OCI-LY1 (cell line): ENCODE measurements around the gene JMJD8.

Experiments used
- H2AFZ ChIP-seq: fragments of 200-600 bp; sonication (generic), shearing (Covaris generic); 2 replicates; pipeline ENCODE4 v1.6.0; 2014; ENCODE audit warnings: antibody characterized with exemption, mild to moderate bottlenecking, low read length
- H3F3A ChIP-seq: fragments of 200-600 bp; sonication (generic), shearing (Covaris generic); 2 replicates; pipeline ENCODE4 v1.6.0; 2014; ENCODE audit warnings: mild to moderate bottlenecking, antibody characterized with exemption, low read length, moderate library complexity; ENCODE audit not compliant: insufficient read depth
- H3K27ac ChIP-seq: fragments of 200-600 bp; sonication (generic); 2 replicates; pipeline ENCODE4 v1.5.1; 2014; ENCODE audit warnings: low read length, mixed run types, mild to moderate bottlenecking, low read depth; ENCODE audit not compliant: poor library complexity, severe bottlenecking
- H3K27me3 ChIP-seq: fragments of 200-600 bp; sonication (generic); 2 replicates; pipeline ENCODE4 v1.6.0; 2014; ENCODE audit warnings: antibody characterized with exemption, mild to moderate bottlenecking, low read length, moderate library complexity; ENCODE audit not compliant: insufficient read depth
- H3K36me3 ChIP-seq: fragments of 200-600 bp; sonication (generic); 2 replicates; pipeline ENCODE4 v1.6.1; 2014; ENCODE audit warnings: mild to moderate bottlenecking, antibody characterized with exemption, low read length, moderate library complexity, mixed read lengths; ENCODE audit not compliant: insufficient read depth
- H3K4me1 ChIP-seq: fragments of 200-600 bp; sonication (generic); 2 replicates; pipeline ENCODE4 v1.5.1; 2014; ENCODE audit warnings: mild to moderate bottlenecking, low read length, moderate library complexity; ENCODE audit not compliant: insufficient read depth, severe bottlenecking
- H3K4me2 ChIP-seq: fragments of 200-600 bp; sonication (generic), shearing (Covaris generic); 2 replicates; pipeline ENCODE4 v1.6.1; 2014; ENCODE audit warnings: low read length
- H3K4me3 ChIP-seq: fragments of 200-600 bp; sonication (generic); 2 replicates; pipeline ENCODE4 v1.5.1; 2014; ENCODE audit warnings: low read length, low read depth, mild to moderate bottlenecking, mixed read lengths; ENCODE audit not compliant: poor library complexity, severe bottlenecking
- H3K79me2 ChIP-seq: fragments of 200-600 bp; shearing (Covaris generic); 2 replicates; pipeline ENCODE4 v1.6.1; 2016; ENCODE audit warnings: mixed run types, low read length, mixed read lengths; ENCODE audit not compliant: insufficient read depth
- H3K9ac ChIP-seq: fragments of 200-600 bp; sonication (generic), shearing (Covaris generic); 2 replicates; pipeline ENCODE4 v1.6.1; 2014; ENCODE audit warnings: mild to moderate bottlenecking, low read length, mixed read lengths
- H3K9me2 ChIP-seq: fragments of 200-600 bp; sonication (generic), shearing (Covaris generic); 2 replicates; pipeline ENCODE4 v1.6.1; 2014; ENCODE audit warnings: low read depth, mild to moderate bottlenecking, low read length, mixed read lengths
- H3K9me3 ChIP-seq: fragments of 200-600 bp; shearing (Covaris generic); 2 replicates; pipeline ENCODE4 v1.6.1; 2014; ENCODE audit warnings: low read length, mixed read lengths
- H4K20me1 ChIP-seq: fragments of 200-600 bp; sonication (generic), shearing (Covaris generic); 2 replicates; pipeline ENCODE4 v1.6.0; 2016; ENCODE audit warnings: mild to moderate bottlenecking, low read length; ENCODE audit not compliant: insufficient read depth
- CTCF ChIP-seq: fragments of 200-600 bp; sonication (generic), shearing (Covaris generic); IDR thresholded peaks from 2 replicates; pipeline ENCODE4 v1.5.1; 2017; ENCODE audit warnings: mild to moderate bottlenecking, antibody characterized with exemption, low read length, moderate library complexity, mixed read lengths
- EZH2 ChIP-seq: fragments of 200-600 bp; sonication (generic), shearing (Covaris generic); IDR thresholded peaks from 2 replicates; pipeline ENCODE4 v1.8.0; 2017; ENCODE audit warnings: borderline replicate concordance, mixed run types, mild to moderate bottlenecking, antibody characterized with exemption, low read length, moderate library complexity, mixed read lengths

The JMJD8 gene

GRCh38 chr16:631808-632358, 52.3 kb downstream of the JMJD8 start:
- H3K79me2 ChIP-seq = no peaks in the 10 kb centered on the region
- no peak overlapping the region for H3K9ac ChIP-seq
- H2AFZ ChIP-seq = no peak overlapping the region
- no peaks in the 10 kb centered on the region for H3K36me3 ChIP-seq
- H3K9me3 ChIP-seq = no peaks in the 10 kb centered on the region
- no peak overlapping the region for H3K27ac ChIP-seq
- H4K20me1 ChIP-seq = no peaks in the 10 kb centered on the region
- no peaks in the 10 kb centered on the region for H3F3A ChIP-seq
- no peak overlapping the region for H3K4me2 ChIP-seq
- no peak overlapping the region for H3K4me3 ChIP-seq
- H3K9me2 ChIP-seq = no peaks in the 10 kb centered on the region
- TF ChIP-seq CTCF (no peak), EZH2 (no peak)
- no peaks in the 10 kb centered on the region; the same call in 1 of the 2 replicates for H3K27me3 ChIP-seq
- H3K4me1 ChIP-seq = peaks cover 5% of the 10 kb centered on the region
